ENCODE results near the gene MANSC1. TPM values are rescaled to one million over a fixed set of nuclear protein-coding genes. Genes with fewer than 3 reads are reported as not detected.
A peak's percentile ranks its signal among the peaks of the same experiment; 100 is the strongest.

The MANSC1 gene
- total RNA-seq, 4 donors from 2014 or later, result 9.0 to 39.2 (median 17.2) TPM

DNA sequence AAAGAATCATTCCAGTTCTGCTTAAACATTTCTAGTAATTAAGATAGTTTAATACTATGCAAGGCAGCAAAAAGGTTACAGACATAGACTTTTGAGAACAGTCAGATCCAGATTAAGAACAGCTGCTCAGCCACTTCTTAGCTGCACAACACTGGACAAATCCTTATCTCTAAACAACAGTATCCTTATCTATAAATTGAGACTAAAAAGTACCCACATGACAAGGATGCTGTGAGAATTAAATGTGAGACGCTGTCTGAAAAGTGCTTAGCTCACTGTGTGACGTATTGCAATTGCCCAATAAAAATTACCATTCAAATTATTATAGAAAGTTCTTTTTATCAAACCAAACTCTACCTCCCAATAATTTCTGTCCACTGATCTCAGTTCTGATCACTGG lies 42.4 kb upstream of the MANSC1 start:
- H3K4me3 ChIP-seq (ENCODE audit: low read depth, poor library complexity, severe bottlenecking), result no peak overlapping the region
- TF ChIP-seq POLR2A (IDR thresholded peaks at IDR 0.05) (no peak), CTCF (IDR thresholded peaks at IDR 0.05) (no peak)
- intact Hi-C loops (cut with DNase I; ENCODE audit: low total_unique reads), result no loop called here
- DNase-seq (ENCODE audit: low spot score in 2 of 2), result no peak
- 88 to 90% methylated on average over 2 of the region's 2 CpGs for WGBS, 2 donors

DNA sequence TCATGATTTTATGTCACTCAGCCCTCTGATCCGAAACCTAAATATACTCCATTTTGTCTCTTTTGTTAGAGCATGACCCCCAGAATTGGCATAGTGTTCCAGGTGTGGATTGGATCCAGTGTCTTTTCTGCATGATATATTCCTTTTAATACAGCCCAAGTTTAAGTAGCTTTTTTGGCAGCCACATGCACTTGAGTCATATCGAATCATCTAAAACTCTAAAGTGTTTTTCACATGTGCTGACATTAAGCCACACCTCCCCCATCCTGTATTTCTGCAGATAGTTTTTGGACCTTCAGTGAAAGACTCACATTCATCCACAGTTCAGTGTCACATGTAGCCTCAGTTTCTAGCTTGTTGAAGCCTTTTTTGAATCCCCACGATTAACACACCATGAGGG lies 37.5 kb upstream of the MANSC1 start:
- intact Hi-C loops (cut with DNase I; ENCODE audit: low total_unique reads), result no loop called here
- H3K4me3 ChIP-seq (ENCODE audit: low read depth, poor library complexity, severe bottlenecking), result no peak overlapping the region
- TF ChIP-seq POLR2A (IDR thresholded peaks at IDR 0.05), result no peak
- no peak for TF ChIP-seq CTCF (IDR thresholded peaks at IDR 0.05)
- 36 to 51% methylated on average over 3 of the region's 3 CpGs for WGBS, 2 donors
- DNase-seq (ENCODE audit: low spot score in 2 of 2), result peak in 1 of 2 donors; percentile 22

- 77 to 78% methylated on average over 7 of the region's 7 CpGs for WGBS, 2 donors
- DNase-seq (ENCODE audit: low spot score in 2 of 2), result no peak
- no peak for TF ChIP-seq CTCF (IDR thresholded peaks at IDR 0.05)
- intact Hi-C loops (cut with DNase I; ENCODE audit: low total_unique reads), result no loop called here
- H3K4me3 ChIP-seq (ENCODE audit: low read depth, poor library complexity, severe bottlenecking), result no peak overlapping the region
Observed at GRCh38 chr12:12384571-12385340, 34.7 kb upstream of the MANSC1 start.

- no peak for TF ChIP-seq POLR2A (IDR thresholded peaks at IDR 0.05)
- TF ChIP-seq CTCF (IDR thresholded peaks at IDR 0.05), result no peak
- H3K4me3 ChIP-seq (ENCODE audit: low read depth, poor library complexity, severe bottlenecking), result no peak overlapping the region
- intact Hi-C loops (cut with DNase I; ENCODE audit: low total_unique reads), result no loop called here
- no peak for DNase-seq (ENCODE audit: low spot score in 2 of 2)
- 95% methylated on average over 3 of the region's 3 CpGs for WGBS, 2 donors
Observed at GRCh38 chr12:12381982-12382381, 31.9 kb upstream of the MANSC1 start.

GRCh38 chr12:12380949-12381593 lies 31.0 kb upstream of the MANSC1 start:
- no peak overlapping the region for H3K4me3 ChIP-seq (ENCODE audit: low read depth, poor library complexity, severe bottlenecking)
- intact Hi-C loops (cut with DNase I; ENCODE audit: low total_unique reads), result no loop called here
- TF ChIP-seq CTCF (IDR thresholded peaks at IDR 0.05) (no peak), POLR2A (IDR thresholded peaks at IDR 0.05) (no peak)
- no peak for DNase-seq (ENCODE audit: low spot score in 2 of 2)
- WGBS, 2 donors, result 97 to 98% methylated on average over 6 of the region's 6 CpGs
